ENCODE results near the gene OR5A1. TPM values are rescaled to one million over a fixed set of nuclear protein-coding genes. Genes with fewer than 3 reads are reported as not detected.
"Not testable (repeated sequence)": the region's sequence is repeated elsewhere in the genome, so short reads cannot be mapped to it uniquely, and the experiment has no call there.

OR5A1 gene
- total RNA-seq, 2 donors from 2014 or later, result not detected

DNA sequence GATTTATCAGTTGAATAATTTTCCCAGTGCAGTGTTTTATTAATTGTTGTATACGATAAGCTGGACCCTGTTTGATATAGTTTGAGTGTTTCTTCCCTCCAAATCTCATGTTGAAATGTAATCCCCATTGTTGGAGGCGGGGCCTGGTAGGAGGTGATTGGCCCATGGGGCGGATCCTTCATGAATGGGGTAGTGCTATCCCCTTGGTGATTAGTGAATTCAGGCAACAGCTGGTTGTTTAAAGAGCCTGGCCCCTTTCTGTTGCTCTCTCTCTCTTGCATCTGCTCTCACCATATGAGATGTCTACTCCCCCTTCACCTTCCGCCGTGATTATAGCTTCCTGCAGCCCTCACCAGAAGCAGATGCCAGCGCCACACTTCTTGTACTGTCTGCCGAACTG is 1.5 kb downstream of the OR5A1 start:
- peaks cover 5% of the 10 kb centered on the region for H3K4me1 Mint-ChIP-seq
- Histone ChIP-seq H3K36me3 (ENCODE audit: control insufficient read depth, insufficient read depth, low read length) (no peaks in the 10 kb centered on the region), H3K9me3 (ENCODE audit: control insufficient read depth, low read length) (no peaks in the 10 kb centered on the region), H3K9ac (ENCODE audit: extremely low read depth, low read length, poor library complexity, severe bottlenecking) (no peak overlapping the region), H3K4me3 (ENCODE audit: low read length) (no peak overlapping the region), H3K27me3 (ENCODE audit: control insufficient read depth, insufficient read depth, low read length, poor library complexity, severe bottlenecking) (no peaks in the 10 kb centered on the region), H3K4me1 (ENCODE audit: control insufficient read depth, insufficient read depth, low read length) (no peaks in the 10 kb centered on the region), H3K27ac (ENCODE audit: low read depth, low read length) (no peak overlapping the region)
- WGBS, 2 experiments (ENCODE audit: insufficient coverage in 1 of 2, insufficient read length in 1 of 2), result 87 to 92% methylated on average over 4 to 7 of the region's 7 CpGs
- no peak overlapping the region for H3K4me3 Mint-ChIP-seq
- H3K27me3 Mint-ChIP-seq (ENCODE audit: insufficient read depth), result no peaks in the 10 kb centered on the region
- no peak overlapping the region for H3K27ac Mint-ChIP-seq
- DNase-seq, result no peak
- H3K9me3 Mint-ChIP-seq, result no peaks in the 10 kb centered on the region
- H3K36me3 Mint-ChIP-seq (ENCODE audit: low read depth), result no peaks in the 10 kb centered on the region
- TF ChIP-seq, protein P1, sequence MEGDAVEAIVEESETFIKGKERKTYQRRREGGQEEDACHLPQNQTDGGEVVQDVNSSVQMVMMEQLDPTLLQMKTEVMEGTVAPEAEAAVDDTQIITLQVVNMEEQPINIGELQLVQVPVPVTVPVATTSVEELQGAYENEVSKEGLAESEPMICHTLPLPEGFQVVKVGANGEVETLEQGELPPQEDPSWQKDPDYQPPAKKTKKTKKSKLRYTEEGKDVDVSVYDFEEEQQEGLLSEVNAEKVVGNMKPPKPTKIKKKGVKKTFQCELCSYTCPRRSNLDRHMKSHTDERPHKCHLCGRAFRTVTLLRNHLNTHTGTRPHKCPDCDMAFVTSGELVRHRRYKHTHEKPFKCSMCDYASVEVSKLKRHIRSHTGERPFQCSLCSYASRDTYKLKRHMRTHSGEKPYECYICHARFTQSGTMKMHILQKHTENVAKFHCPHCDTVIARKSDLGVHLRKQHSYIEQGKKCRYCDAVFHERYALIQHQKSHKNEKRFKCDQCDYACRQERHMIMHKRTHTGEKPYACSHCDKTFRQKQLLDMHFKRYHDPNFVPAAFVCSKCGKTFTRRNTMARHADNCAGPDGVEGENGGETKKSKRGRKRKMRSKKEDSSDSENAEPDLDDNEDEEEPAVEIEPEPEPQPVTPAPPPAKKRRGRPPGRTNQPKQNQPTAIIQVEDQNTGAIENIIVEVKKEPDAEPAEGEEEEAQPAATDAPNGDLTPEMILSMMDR (conservative IDR thresholded peaks at IDR 0.05), result no peak

GRCh38 chr11:59445624-59446023 is 9.4 kb downstream of the OR5A1 start:
- DNase-seq; H3K4me3 ChIP-seq (ENCODE audit: low read length); H3K9me3 ChIP-seq (ENCODE audit: control insufficient read depth, low read length); H3K36me3 Mint-ChIP-seq (ENCODE audit: low read depth); H3K27ac ChIP-seq (ENCODE audit: low read depth, low read length); H3K9ac ChIP-seq (ENCODE audit: extremely low read depth, low read length, poor library complexity, severe bottlenecking); H3K36me3 ChIP-seq (ENCODE audit: control insufficient read depth, insufficient read depth, low read length); H3K27me3 Mint-ChIP-seq (ENCODE audit: insufficient read depth); H3K4me1 Mint-ChIP-seq; H3K27me3 ChIP-seq (ENCODE audit: control insufficient read depth, insufficient read depth, low read length, poor library complexity, severe bottlenecking); H3K27ac Mint-ChIP-seq; H3K4me1 ChIP-seq (ENCODE audit: control insufficient read depth, insufficient read depth, low read length); H3K4me3 Mint-ChIP-seq: not testable (repeated sequence)
- H3K9me3 Mint-ChIP-seq, result peaks cover 14% of the 10 kb centered on the region
- WGBS, 2 experiments (ENCODE audit: insufficient coverage in 1 of 2, insufficient read length in 1 of 2), result 100% methylated on average over 1 of the region's 1 CpG; no CpG with 5 or more reads in 1 of the 2 experiments

DNA sequence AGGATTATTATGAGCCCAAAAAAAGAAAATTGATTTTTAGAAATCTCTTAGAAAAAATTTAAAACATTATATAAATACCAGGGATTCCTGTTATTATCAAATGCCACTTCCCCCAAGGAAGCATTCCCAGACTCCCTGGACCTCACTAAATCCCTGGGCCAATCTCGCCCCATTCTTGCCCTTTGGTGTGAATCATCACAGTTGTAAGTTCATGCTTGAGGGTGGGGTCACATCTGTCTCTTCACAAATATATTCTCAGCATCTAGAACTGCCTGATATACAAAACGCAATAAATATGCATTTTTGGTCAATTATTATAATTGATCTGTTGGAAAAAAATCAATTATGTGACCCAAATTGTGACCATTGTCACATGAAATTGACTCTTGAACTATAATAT is 12.2 kb downstream of the OR5A1 start:
- H3K27me3 ChIP-seq (ENCODE audit: control insufficient read depth, insufficient read depth, low read length, poor library complexity, severe bottlenecking), result no peaks in the 10 kb centered on the region
- 60 to 83% methylated on average over 1 to 2 of the region's 2 CpGs for WGBS, 2 experiments (ENCODE audit: insufficient coverage in 1 of 2, insufficient read length in 1 of 2)
- Mint-ChIP-seq H3K27me3 (ENCODE audit: insufficient read depth) (peaks cover 2% of the 10 kb centered on the region), H3K4me1 (no peaks in the 10 kb centered on the region), H3K36me3 (ENCODE audit: low read depth) (no peaks in the 10 kb centered on the region), H3K4me3 (no peak overlapping the region), H3K27ac (no peak overlapping the region), H3K9me3 (peaks cover 14% of the 10 kb centered on the region)
- H3K36me3 ChIP-seq (ENCODE audit: control insufficient read depth, insufficient read depth, low read length), result no peaks in the 10 kb centered on the region
- TF ChIP-seq, protein P1 (conservative IDR thresholded peaks at IDR 0.05), result no peak
- DNase-seq, result no peak
- H3K9ac ChIP-seq (ENCODE audit: extremely low read depth, low read length, poor library complexity, severe bottlenecking), result no peak overlapping the region
- no peak overlapping the region for H3K4me3 ChIP-seq (ENCODE audit: low read length)
- no peak overlapping the region for H3K27ac ChIP-seq (ENCODE audit: low read depth, low read length)
- no peaks in the 10 kb centered on the region for H3K4me1 ChIP-seq (ENCODE audit: control insufficient read depth, insufficient read depth, low read length)
- H3K9me3 ChIP-seq (ENCODE audit: control insufficient read depth, low read length), result no peaks in the 10 kb centered on the region

DNA sequence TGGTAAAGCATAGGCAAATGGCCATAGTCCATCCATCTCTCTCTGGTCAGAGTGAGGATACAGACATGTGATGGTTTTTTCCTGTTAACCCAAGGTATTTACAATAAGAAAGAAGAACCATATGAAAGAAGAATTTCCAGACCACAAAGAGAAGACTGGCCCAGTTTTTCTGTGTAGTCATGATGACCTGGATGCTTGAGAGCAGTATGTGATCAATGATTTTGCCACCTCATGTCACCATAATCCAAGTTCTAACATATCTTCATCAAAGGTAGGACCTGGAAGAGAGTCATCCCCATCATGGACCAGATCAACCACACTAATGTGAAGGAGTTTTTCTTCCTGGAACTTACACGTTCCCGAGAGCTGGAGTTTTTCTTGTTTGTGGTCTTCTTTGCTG is 20.4 kb downstream of the OR5A1 start, which contains the start of gene OR4D6:
Gene OR4D6, plus strand, starts transcription at position 301 of the 400 bp plus-strand sequence. Its CDS starts 0 bp downstream, at position 301.
- Mint-ChIP-seq H3K9me3 (no peaks in the 10 kb centered on the region), H3K27me3 (ENCODE audit: insufficient read depth) (no peaks in the 10 kb centered on the region), H3K4me1 (no peaks in the 10 kb centered on the region), H3K4me3 (no peak within 1 kb of the TSS), H3K27ac (no peak within 1 kb of the TSS), H3K36me3 (ENCODE audit: low read depth) (no peaks in the 10 kb centered on the region)
- H3K27me3 ChIP-seq (ENCODE audit: control insufficient read depth, insufficient read depth, low read length, poor library complexity, severe bottlenecking), result no peaks in the 10 kb centered on the region
- H3K4me3 ChIP-seq (ENCODE audit: low read length), result no peak within 1 kb of the TSS
- no peaks in the 10 kb centered on the region for H3K4me1 ChIP-seq (ENCODE audit: control insufficient read depth, insufficient read depth, low read length)
- no peak within 1 kb of the TSS for H3K9ac ChIP-seq (ENCODE audit: extremely low read depth, low read length, poor library complexity, severe bottlenecking)
- H3K9me3 ChIP-seq (ENCODE audit: control insufficient read depth, low read length), result no peaks in the 10 kb centered on the region
- TF ChIP-seq, protein P1 (conservative IDR thresholded peaks at IDR 0.05), result no peak
- no peaks in the 10 kb centered on the region for H3K36me3 ChIP-seq (ENCODE audit: control insufficient read depth, insufficient read depth, low read length)
- no peak for DNase-seq
- WGBS, 2 experiments (ENCODE audit: insufficient coverage in 1 of 2, insufficient read length in 1 of 2), result 53% methylated on average over 2 of the region's 2 CpGs; no CpG with 5 or more reads in 1 of the 2 experiments
- no peak within 1 kb of the TSS for H3K27ac ChIP-seq (ENCODE audit: low read depth, low read length)
